ENCODE results near the gene DHX29. TPM values are rescaled to one million over a fixed set of nuclear protein-coding genes. Genes with fewer than 3 reads are reported as not detected.
"Not testable (repeated sequence)": the region's sequence is repeated elsewhere in the genome, so short reads cannot be mapped to it uniquely, and the experiment has no call there.

DHX29 gene
- total RNA-seq, 1 experiment from 2014 or later, result 38.7 TPM

DNA sequence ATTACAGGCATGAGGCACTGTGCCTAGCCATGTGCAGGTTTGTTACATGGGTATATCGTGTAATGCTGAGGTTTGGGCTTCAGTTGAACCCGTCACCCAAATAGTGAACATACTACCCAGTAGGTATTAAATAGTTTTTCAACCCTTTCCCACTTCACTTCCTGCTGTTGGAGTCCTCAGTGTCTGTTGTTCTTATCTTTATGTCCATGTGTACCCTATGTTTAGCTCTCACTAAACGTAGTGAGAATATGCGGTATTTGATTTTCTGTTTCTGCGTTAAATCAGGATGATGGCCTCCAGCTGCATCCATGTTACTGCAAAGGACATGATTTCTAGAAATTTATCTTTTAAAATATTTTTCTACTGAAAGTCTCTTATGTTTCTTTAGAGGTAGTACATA, 18.1 kb upstream of the DHX29 start:
- H3K36me3 ChIP-seq, result peaks cover 42% of the 10 kb centered on the region
- DNase-seq (ENCODE audit: low read depth in 1 of 2, low spot score in 2 of 2), result no peak
- no peaks in the 10 kb centered on the region for H3K27me3 ChIP-seq (replicated peaks)
- H3K27ac ChIP-seq, result no peak overlapping the region
- H3K4me1 ChIP-seq (replicated peaks), result no peaks in the 10 kb centered on the region
- H3K4me3 ChIP-seq, result no peak overlapping the region
- H3K9me3 ChIP-seq (replicated peaks), result no peaks in the 10 kb centered on the region; the same call in 1 of the 2 replicates

GRCh38 chr5:55324815-55325418, 17.4 kb upstream of the DHX29 start:
- Histone ChIP-seq H3K27me3 (replicated peaks) (no peaks in the 10 kb centered on the region), H3K9me3 (replicated peaks) (no peaks in the 10 kb centered on the region; the same call in 1 of the 2 replicates)
- DNase-seq (ENCODE audit: low read depth in 1 of 2, low spot score in 2 of 2), result no peak

DNA sequence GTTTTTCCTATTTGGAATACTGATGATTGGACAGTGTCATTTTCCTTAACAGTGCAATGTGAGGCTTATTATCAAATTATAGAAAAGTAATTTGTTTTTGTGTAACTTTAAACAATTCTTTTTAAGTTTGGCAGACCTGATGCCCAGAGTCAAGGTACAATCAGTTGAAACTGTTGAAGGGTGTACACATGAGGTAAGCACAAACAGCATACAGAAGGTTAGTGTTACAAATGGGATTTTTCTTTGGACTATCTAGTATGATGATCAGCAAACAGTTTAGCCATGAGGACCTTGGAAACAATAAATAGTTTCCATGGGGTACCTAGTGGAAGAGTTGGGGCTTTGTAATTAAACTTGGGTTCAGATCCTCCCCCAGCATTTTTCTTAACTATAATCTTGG, 16.5 kb upstream of the DHX29 start:
- no peaks in the 10 kb centered on the region for H3K27me3 ChIP-seq (replicated peaks)
- H3K4me3 ChIP-seq, result no peak overlapping the region
- no peak for DNase-seq (ENCODE audit: low read depth in 1 of 2, low spot score in 2 of 2)
- H3K4me1 ChIP-seq (replicated peaks), result no peaks in the 10 kb centered on the region
- H3K36me3 ChIP-seq, result peaks cover 30% of the 10 kb centered on the region
- H3K27ac ChIP-seq, result no peak overlapping the region
- H3K9me3 ChIP-seq (replicated peaks), result no peaks in the 10 kb centered on the region; the same call in 1 of the 2 replicates

More at GRCh38 chr5:55324815-55325418, 17.4 kb upstream of the DHX29 start:
- Histone ChIP-seq H3K4me3 (no peak overlapping the region), H3K27ac (no peak overlapping the region; the same call in 1 of the 2 replicates), H3K4me1 (replicated peaks) (no peaks in the 10 kb centered on the region), H3K36me3 (peaks cover 37% of the 10 kb centered on the region)

GRCh38 chr5:55320571-55320970, 13.1 kb upstream of the DHX29 start:
- no peaks in the 10 kb centered on the region for H3K27me3 ChIP-seq (replicated peaks)
- H3K36me3 ChIP-seq, result peaks cover 33% of the 10 kb centered on the region
- no peak for DNase-seq (ENCODE audit: low read depth in 1 of 2, low spot score in 2 of 2)
- H3K9me3 ChIP-seq (replicated peaks), result peaks cover 6% of the 10 kb centered on the region
- no peak overlapping the region for H3K27ac ChIP-seq
- no peaks in the 10 kb centered on the region for H3K4me1 ChIP-seq (replicated peaks)
- H3K4me3 ChIP-seq, result no peak overlapping the region

GRCh38 chr5:55319491-55319890, 12.0 kb upstream of the DHX29 start:
- no peaks in the 10 kb centered on the region for H3K27me3 ChIP-seq (replicated peaks)
- no peak overlapping the region for H3K27ac ChIP-seq
- no peaks in the 10 kb centered on the region for H3K4me1 ChIP-seq (replicated peaks)
- H3K36me3 ChIP-seq, result peaks cover 22% of the 10 kb centered on the region
- DNase-seq (ENCODE audit: low read depth in 1 of 2, low spot score in 2 of 2), result no peak
- H3K9me3 ChIP-seq (replicated peaks), result peaks cover 6% of the 10 kb centered on the region
- H3K4me3 ChIP-seq, result no peak overlapping the region

- not testable (repeated sequence) for H3K27me3 ChIP-seq (replicated peaks); H3K4me3 ChIP-seq; H3K4me1 ChIP-seq (replicated peaks); DNase-seq (ENCODE audit: low read depth in 1 of 2, low spot score in 2 of 2); H3K27ac ChIP-seq; H3K9me3 ChIP-seq (replicated peaks)
- H3K36me3 ChIP-seq, result peaks cover 18% of the 10 kb centered on the region
These were observed 10.7 kb upstream of the DHX29 start for GRCh38 chr5:55318237-55318636.

DNA sequence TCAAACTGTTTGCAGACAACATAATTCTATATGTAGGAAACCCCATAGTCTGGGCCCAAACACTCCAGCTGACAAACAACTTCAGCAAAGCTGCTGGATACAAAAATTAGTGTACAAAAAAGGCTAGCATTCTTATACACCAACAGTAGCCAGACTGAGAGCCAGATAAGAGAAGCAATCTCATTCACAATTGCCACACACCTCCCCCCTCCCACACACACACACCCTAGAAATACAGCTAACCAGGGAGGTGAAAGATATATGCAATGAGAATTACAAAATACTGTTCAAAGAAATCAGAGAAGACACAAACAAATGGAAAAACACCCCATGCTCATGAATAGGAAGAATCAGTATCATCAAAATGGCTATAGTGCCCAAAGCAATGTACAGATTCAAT, 9.3 kb upstream of the DHX29 start:
- Histone ChIP-seq H3K4me3 (no peak overlapping the region), H3K27me3 (replicated peaks) (no peaks in the 10 kb centered on the region), H3K36me3 (peaks cover 18% of the 10 kb centered on the region), H3K27ac (no peak overlapping the region), H3K4me1 (replicated peaks) (no peaks in the 10 kb centered on the region), H3K9me3 (replicated peaks) (peaks cover 6% of the 10 kb centered on the region)
- DNase-seq (ENCODE audit: low read depth in 1 of 2, low spot score in 2 of 2), result no peak

GRCh38 chr5:55316289-55316688, 8.8 kb upstream of the DHX29 start:
- peaks cover 20% of the 10 kb centered on the region for H3K36me3 ChIP-seq
- DNase-seq (ENCODE audit: low read depth in 1 of 2, low spot score in 2 of 2), result no peak
- no peak overlapping the region for H3K4me3 ChIP-seq

DNA sequence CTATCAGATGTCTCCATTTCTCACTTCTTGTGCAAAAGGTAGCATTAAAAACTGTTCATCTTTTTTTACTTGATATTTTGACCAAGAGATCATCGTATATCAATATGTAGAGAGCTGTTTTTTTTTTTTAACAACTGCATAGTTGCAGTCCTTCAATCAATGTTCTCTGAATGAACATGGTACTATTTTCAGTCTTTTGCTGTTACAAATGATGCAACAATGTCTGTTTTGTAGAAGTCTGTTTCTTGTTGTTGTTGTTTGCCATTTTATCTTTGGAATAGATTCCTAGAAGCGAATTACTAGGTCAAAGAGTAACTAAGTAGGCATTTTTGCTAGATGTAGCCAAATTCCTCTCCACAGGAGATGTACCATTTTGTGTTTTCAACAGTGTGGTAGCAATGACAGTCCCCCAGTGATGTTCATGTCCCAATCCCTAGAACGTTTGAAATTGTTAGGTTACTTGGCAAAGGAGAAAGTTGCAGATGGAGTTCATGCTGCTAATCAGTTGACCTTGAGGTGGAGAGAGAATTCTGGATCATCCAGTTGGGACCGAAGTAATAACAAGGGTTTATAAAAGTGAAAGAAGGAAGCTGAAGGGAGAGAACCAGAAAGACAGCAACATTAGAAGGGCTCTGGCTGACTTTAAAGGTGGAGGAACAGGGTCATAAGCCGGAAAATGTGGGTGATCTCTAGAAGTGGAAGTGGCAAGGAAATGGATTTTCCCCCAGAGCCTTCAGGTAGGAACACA, 6.5 kb upstream of the DHX29 start:
- H3K4me3 ChIP-seq, result no peak overlapping the region
- H3K27me3 ChIP-seq (replicated peaks), result no peaks in the 10 kb centered on the region
- peaks cover 6% of the 10 kb centered on the region for H3K9me3 ChIP-seq (replicated peaks)
- no peak for DNase-seq (ENCODE audit: low read depth in 1 of 2, low spot score in 2 of 2)
- H3K36me3 ChIP-seq, result peaks cover 22% of the 10 kb centered on the region
- H3K27ac ChIP-seq, result no peak overlapping the region
- H3K4me1 ChIP-seq (replicated peaks), result peaks cover 5% of the 10 kb centered on the region; the same call in 1 of the 2 replicates

More at GRCh38 chr5:55316289-55316688, 8.8 kb upstream of the DHX29 start:
- Histone ChIP-seq H3K27me3 (replicated peaks) (no peaks in the 10 kb centered on the region), H3K4me1 (replicated peaks) (no peaks in the 10 kb centered on the region), H3K27ac (no peak overlapping the region), H3K9me3 (replicated peaks) (peaks cover 6% of the 10 kb centered on the region)

- peak overlapping the region; percentile 89 for H3K27ac ChIP-seq
- H3K9me3 ChIP-seq (replicated peaks), result no peaks in the 10 kb centered on the region
- H3K27me3 ChIP-seq (replicated peaks), result no peaks in the 10 kb centered on the region
- no peak for DNase-seq (ENCODE audit: low read depth in 1 of 2, low spot score in 2 of 2)
- H3K4me1 ChIP-seq (replicated peaks), result peaks cover 26% of the 10 kb centered on the region
- H3K36me3 ChIP-seq, result peaks cover 8% of the 10 kb centered on the region
- peak overlapping the region; percentile 74 for H3K4me3 ChIP-seq
These were observed 851 bp upstream of the DHX29 start for GRCh38 chr5:55308254-55308836.

DNA sequence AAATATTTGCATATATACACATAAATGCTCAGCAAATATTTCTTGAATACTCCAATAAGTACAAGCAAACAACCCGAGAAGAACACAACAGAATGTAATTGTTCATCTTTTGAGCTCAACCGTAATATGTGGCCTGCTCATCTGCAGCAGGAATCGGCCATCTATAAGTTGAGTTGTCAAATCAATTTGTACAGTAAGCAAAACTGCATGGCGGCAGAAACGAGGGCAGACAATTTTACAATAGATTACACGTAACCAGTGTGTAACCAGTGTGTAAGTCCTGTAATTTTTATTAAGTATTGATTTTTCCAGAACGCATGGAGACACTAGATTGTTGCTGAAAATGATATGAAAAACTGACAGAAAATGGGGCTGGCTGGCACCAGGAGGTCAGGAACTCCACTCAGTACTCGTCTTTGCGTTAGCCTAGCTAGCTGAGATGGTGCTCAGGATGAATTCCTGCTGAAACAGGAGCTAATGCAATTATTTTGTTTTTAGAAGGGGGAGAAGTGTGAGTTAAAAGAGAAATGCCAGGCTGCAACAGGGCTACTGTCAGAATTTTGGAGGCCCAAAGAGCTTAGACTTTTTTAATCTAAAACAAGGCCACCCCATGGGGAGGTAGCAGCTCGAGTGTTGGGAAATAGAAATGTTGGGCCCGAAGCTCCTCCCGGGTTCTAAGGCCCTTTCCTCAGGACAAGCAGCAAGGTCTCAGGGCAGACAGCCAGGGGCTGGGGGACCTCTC, 682 bp downstream of the DHX29 start:
- peaks cover 15% of the 10 kb centered on the region for H3K36me3 ChIP-seq
- no peak overlapping the region; the same call in 1 of the 2 replicates for H3K27ac ChIP-seq
- 0 out of 2 replicates have a peak, but pooled peaks cover 2% of the 10 kb centered on the region for H3K9me3 ChIP-seq (replicated peaks)
- DNase-seq (ENCODE audit: low read depth in 1 of 2, low spot score in 2 of 2), result no peak
- peaks cover 26% of the 10 kb centered on the region for H3K4me1 ChIP-seq (replicated peaks)
- no peaks in the 10 kb centered on the region for H3K27me3 ChIP-seq (replicated peaks)
- H3K4me3 ChIP-seq, result peak overlapping the region; percentile 74

DNA sequence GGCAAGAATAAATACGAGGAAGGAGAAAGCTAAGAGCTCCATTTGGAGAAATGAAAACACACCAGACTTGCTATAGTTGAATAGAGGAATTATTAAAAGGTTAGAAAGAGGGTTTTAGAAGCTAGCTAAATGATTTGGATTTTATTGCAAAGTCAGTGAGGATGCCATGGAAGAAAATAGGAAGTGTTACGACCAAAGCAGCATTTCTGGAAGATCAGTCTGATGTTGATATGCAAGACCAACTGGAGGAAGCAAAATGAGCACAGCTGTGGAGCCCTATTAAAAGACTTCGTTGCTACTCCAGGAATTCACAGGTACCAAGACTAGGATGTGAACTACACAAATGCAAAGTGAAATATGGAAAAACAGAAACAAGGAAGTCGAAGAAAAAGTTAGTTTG, 2.1 kb downstream of the DHX29 start:
- Histone ChIP-seq H3K9me3 (replicated peaks) (peaks cover 2% of the 10 kb centered on the region; the same call in 1 of the 2 replicates), H3K36me3 (peaks cover 22% of the 10 kb centered on the region), H3K27ac (no peak overlapping the region), H3K4me3 (no peak overlapping the region), H3K4me1 (replicated peaks) (peaks cover 26% of the 10 kb centered on the region), H3K27me3 (replicated peaks) (no peaks in the 10 kb centered on the region)
- no peak for DNase-seq (ENCODE audit: low read depth in 1 of 2, low spot score in 2 of 2)

DNA sequence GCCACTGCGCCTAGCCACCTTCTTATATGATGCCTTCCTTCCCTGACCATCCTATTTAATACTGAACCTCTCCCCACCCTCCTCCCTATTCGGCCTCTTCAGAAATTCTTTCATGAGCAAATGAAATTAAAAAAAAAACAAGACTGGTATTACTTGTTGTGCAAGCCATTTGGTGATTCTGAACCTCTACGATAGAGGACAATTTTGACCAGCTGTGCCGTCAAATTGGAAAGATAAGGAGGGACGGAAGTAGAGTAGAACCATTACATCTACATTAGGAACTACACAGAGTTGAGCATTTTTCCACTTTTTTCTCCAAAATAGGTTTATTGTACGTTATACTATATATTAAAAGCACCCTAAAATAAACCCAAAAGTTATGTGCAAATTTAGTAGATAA, 2.9 kb downstream of the DHX29 start:
- DNase-seq (ENCODE audit: low read depth in 1 of 2, low spot score in 2 of 2), result no peak
- H3K9me3 ChIP-seq (replicated peaks), result peaks cover 2% of the 10 kb centered on the region; the same call in 1 of the 2 replicates
- H3K4me1 ChIP-seq (replicated peaks), result peaks cover 26% of the 10 kb centered on the region
- no peaks in the 10 kb centered on the region for H3K27me3 ChIP-seq (replicated peaks)
- peaks cover 27% of the 10 kb centered on the region for H3K36me3 ChIP-seq
- no peak overlapping the region for H3K27ac ChIP-seq
- H3K4me3 ChIP-seq, result no peak overlapping the region

All from SJSA1 (cell line).